ENCODE measurements around the gene INTS3. TPM values are rescaled to one million over a fixed set of nuclear protein-coding genes. Genes with fewer than 3 reads are reported as not detected.
A peak's percentile ranks its signal among the peaks of the same experiment; 100 is the strongest.
"Not testable (repeated sequence)": the region's sequence is repeated elsewhere in the genome, so short reads cannot be mapped to it uniquely, and the experiment has no call there.

INTS3 gene
- total and polyA plus RNA-seq, 7 donors, result 11.3 to 29.0 (median 22.1) TPM

GRCh38 chr1:153698923-153699714, 28.7 kb upstream of the INTS3 start:
- Histone ChIP-seq H3K27ac (peak overlapping the region; percentile 64), H3K9me3 (no peaks in the 10 kb centered on the region), H3K4me1 (peaks cover 6% of the 10 kb centered on the region), H3K36me3 (ENCODE audit: insufficient read depth in 1 of 2, low read depth in 1 of 2) (no peaks in the 10 kb centered on the region), H3K27me3 (ENCODE audit: insufficient read depth in 3 of 3, low read length in 2 of 3) (no peaks in the 10 kb centered on the region), H3K4me3 (no peak overlapping the region)
- intact Hi-C loops (cut with DNase I), result no loop called here
- DNase-seq, result no peak
- no peak for TF ChIP-seq CTCF (IDR thresholded peaks at IDR 0.05)
- WGBS, 3 donors, result 81 to 93% (median 89%) methylated on average over 6 of the region's 6 CpGs
- peak; percentile 39 to 69 (median 64) for ATAC-seq

GRCh38 chr1:153699768-153700167, 28.1 kb upstream of the INTS3 start:
- peaks cover 6% of the 10 kb centered on the region for H3K4me1 ChIP-seq
- no peak for DNase-seq
- TF ChIP-seq CTCF (IDR thresholded peaks at IDR 0.05), result no peak
- no peak overlapping the region for H3K4me3 ChIP-seq
- no peaks in the 10 kb centered on the region for H3K27me3 ChIP-seq (ENCODE audit: insufficient read depth in 3 of 3, low read length in 2 of 3)
- ATAC-seq, result no peak
- 88 to 93% (median 91%) methylated on average over 6 of the region's 6 CpGs for WGBS, 3 donors
- H3K27ac ChIP-seq, result peak overlapping the region; percentile 64
- intact Hi-C loops (cut with DNase I), result no loop called here
- H3K36me3 ChIP-seq (ENCODE audit: insufficient read depth in 1 of 2, low read depth in 1 of 2), result no peaks in the 10 kb centered on the region
- H3K9me3 ChIP-seq, result no peaks in the 10 kb centered on the region

GRCh38 chr1:153705484-153705883, 22.4 kb upstream of the INTS3 start:
- intact Hi-C loops (cut with DNase I), result no loop called here
- Histone ChIP-seq H3K36me3 (ENCODE audit: insufficient read depth in 1 of 2, low read depth in 1 of 2) (no peaks in the 10 kb centered on the region), H3K27ac (no peak overlapping the region), H3K4me1 (no peaks in the 10 kb centered on the region), H3K27me3 (ENCODE audit: insufficient read depth in 3 of 3, low read length in 2 of 3) (no peaks in the 10 kb centered on the region), H3K4me3 (no peak overlapping the region), H3K9me3 (no peaks in the 10 kb centered on the region)
- TF ChIP-seq CTCF (IDR thresholded peaks at IDR 0.05), result no peak
- no peak for DNase-seq
- ATAC-seq, result no peak
- 85 to 94% (median 88%) methylated on average over 9 of the region's 9 CpGs for WGBS, 3 donors

GRCh38 chr1:153711026-153711425, 16.8 kb upstream of the INTS3 start:
- H3K27ac ChIP-seq, result no peak overlapping the region
- intact Hi-C loops (cut with DNase I), result no loop called here
- peaks cover 0 to 5% (median 0%) of the 10 kb centered on the region in 3 donors for H3K27me3 ChIP-seq (ENCODE audit: insufficient read depth in 3 of 3, low read length in 2 of 3)
- ATAC-seq (no peak), DNase-seq (no peak)
- 24 to 41% (median 30%) methylated on average over 7 of the region's 7 CpGs for WGBS, 3 donors
- no peak for TF ChIP-seq CTCF (IDR thresholded peaks at IDR 0.05)
- no peaks in the 10 kb centered on the region for H3K4me1 ChIP-seq
- H3K9me3 ChIP-seq, result no peaks in the 10 kb centered on the region
- H3K36me3 ChIP-seq (ENCODE audit: insufficient read depth in 1 of 2, low read depth in 1 of 2), result no peaks in the 10 kb centered on the region
- H3K4me3 ChIP-seq, result no peak overlapping the region

- 83 to 90% (median 89%) methylated on average over 5 of the region's 5 CpGs for WGBS, 3 donors
- DNase-seq; H3K36me3 ChIP-seq (ENCODE audit: insufficient read depth in 1 of 2, low read depth in 1 of 2); ATAC-seq; H3K9me3 ChIP-seq; H3K27me3 ChIP-seq (ENCODE audit: insufficient read depth in 3 of 3, low read length in 2 of 3); H3K4me3 ChIP-seq; H3K4me1 ChIP-seq; H3K27ac ChIP-seq: not testable (repeated sequence)
- intact Hi-C loops (cut with DNase I), result loop anchor here in 1 of 2 donors (5.0 kb wide), 1 partner anchor 34 kb away; no protein-coding TSS in a partner anchor
These were observed 11.6 kb upstream of the INTS3 start for GRCh38 chr1:153716211-153716610.
